NCI-H146 (cell line): ENCODE data around the gene CDC20B.
"Not testable (repeated sequence)": the region's sequence is repeated elsewhere in the genome, so short reads cannot be mapped to it uniquely, and the experiment has no call there.

Experiments
- DNase-seq: peaks from one replicate; lab custom pipeline; 2025; lab: John Stamatoyannopoulos, UW

Gene CDC20B

DNA sequence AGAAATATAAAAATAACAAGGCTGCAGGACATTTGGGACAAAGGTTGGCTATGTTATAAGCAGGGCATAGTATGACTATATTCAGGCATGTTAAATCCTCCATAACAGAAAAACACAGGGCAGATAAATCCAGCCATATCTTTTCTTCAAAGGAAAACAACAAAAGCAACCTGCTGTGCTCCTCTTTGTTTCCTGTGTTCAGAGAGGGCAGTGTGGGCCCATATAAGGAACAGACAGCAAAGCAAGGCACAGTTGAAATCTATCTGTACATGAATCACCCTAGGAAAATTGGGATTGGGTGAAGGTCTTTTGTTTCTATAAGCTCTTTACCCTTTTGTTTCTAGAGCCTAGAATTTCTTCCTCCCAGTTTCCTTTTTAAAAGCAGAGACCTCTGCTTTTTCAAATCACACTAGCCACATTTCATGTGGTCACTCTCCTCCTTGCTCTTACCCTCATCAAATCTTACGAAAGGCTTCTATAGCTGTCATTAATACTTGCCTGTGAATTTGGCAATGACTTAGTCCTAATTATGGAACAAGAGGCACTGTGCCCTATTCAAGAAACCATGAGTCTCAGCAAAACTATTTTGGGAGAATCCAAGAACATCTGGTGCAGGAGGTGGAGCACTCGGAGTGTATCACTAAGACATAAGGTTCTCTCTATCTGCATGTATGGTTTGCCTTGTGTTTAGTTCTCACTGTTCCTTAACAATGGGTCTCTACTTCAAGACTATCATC lies 68.8 kb downstream of the CDC20B start:
- DNase-seq, result no peak

DNA sequence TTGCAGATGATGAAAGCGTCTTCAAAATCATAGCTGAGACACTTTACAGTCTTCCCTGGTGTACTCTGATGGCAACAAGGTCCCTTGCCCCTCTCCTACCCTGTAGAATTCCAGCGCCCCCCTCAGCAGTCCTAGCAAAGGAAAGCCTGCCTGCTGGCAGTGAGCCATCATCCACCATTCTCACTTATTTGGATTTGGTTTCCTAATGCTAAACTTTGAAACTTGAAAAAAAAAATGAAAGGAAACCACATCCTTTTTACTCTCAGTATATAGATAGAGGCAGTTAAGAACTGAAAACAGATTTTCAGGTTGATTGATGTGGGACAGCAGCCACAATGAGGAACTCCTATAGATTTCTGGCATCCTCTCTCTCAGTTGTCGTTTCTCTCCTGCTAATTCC lies 70.6 kb downstream of the CDC20B start, which contains the start of gene GZMA:
Gene GZMA, plus strand, starts transcription at position 299 of the 400 bp plus-strand sequence. Its CDS starts 37 bp downstream, at position 336.
- no peak for DNase-seq

DNA sequence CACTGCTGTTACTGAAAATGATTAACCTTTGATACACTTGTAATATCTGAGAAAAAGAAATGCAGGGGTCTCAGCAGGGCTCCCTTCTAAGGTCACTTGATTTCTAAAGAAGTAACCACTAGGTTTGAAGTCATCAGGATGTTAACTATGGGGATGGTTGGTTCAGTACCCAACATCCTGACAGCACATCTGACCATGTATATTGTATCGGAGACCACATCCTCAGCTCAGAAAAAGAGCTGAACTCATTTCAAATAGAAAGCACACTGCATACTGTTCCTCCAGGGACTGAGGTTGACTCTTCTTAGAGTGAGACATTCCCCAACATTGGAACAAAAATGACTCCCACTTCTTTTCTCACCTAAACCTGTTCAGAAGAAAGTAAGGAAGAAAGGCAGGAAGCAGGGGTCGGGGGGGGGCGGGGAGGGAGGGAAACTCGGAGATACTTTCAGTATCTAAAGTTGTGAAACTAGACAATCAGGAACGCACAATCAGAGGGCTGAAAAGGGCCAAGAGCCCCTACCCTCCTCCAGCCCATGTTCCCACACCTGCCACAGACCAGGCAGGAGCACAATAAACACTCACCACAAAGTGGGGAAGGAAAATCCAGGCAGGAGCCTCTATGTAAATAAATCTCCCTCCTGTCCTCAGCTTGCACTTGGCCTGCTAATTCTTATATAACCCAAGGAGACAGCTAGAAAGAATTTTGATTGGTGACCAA lies 71.3 kb downstream of the CDC20B start:
- no peak for DNase-seq

DNA sequence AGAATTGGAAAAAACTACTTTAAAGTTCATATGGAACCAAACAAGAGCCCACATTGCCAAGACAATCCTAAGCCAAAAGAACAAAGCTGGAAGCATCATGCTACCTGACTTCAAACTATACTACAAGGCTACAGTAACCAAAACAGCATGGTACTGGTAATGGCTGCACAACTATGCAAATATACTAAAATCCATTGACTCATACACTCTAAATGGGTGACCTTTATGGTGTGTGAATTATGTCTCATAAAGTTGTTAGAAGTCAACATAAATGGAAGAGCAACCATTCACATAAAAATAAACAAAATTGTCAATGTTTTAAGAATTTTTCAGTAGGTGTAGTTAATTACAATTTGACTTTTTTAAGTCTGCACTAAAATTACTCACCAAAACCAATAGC lies 71.8 kb downstream of the CDC20B start:
- not testable (repeated sequence) for DNase-seq

DNA sequence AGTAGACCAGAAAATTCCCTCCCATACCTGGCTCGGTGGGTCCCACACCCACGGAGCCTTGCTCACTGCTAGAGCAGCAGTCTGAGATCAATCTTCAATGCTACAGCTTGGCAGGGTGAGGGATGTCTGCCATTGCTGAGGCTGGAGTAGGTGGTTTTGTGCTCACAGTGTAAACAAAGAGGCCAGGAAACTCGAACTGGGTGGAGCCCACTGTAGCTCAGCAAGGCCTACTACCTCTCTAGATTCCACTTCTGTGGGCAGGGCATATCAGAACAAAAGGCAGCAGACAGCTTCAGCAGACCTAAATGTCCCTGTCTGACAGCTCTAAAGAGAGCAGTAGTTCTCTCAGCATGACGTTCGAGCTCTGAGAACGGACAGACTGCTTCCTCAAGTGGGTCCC lies 76.1 kb downstream of the CDC20B start:
- no peak for DNase-seq

DNA sequence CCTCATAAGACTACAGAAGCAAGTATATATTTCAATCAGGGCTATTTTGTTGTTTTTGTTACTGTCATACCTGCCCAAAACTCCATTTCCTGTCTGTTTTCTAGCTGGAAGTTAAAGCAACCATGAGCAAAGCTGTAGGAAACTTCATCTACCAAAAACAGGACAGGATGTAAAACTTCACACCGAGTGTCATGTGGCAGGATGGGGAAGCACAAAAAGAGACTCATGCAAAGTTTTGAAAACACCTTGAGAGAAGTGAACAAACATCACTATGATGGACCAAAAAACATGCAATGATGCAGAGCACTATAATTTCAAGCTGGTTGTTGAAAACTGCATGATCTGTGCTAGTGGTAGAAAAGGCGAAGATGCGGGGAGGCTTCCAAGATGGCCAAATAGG lies 76.8 kb downstream of the CDC20B start:
- DNase-seq, result no peak

DNA sequence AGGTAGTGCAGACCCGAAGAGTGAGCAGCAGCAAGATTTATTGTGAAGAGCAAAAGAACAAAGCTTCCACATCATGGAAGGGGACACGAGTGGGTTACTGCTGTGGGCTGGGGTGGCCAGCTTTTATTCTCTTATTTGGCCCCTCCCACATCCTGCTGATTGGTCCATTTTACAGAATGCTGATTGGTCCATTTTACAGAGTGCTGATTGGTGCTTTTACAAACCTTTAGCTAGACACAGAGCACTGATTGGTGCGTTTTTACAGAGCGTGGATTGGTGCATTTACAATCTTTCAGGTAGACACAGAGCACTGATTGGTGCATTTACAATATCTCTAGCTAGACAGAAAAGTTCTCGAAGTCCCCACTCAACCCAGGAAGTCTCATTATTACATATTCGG lies 82.0 kb downstream of the CDC20B start:
- DNase-seq, result not testable (repeated sequence)

DNA sequence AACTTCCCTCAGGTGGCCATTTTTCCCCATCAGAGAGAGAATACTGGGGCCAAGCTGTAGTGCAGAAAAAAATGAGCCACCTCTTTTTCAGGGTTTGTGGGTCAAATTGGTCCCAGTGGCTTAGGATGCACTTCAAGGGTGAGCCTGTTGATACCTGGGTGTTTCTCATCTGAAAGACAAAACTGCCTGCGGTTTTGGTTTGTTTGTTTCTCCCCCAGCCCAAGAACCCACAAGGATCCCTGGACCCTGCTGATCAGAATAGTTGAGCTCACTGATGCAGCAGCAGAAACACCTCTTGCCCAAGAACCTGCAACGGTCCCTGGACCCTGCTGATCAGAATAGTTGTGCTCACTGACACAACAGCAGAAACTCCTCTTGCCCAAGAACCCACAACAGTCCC lies 83.7 kb downstream of the CDC20B start:
- DNase-seq, result not testable (repeated sequence)

DNA sequence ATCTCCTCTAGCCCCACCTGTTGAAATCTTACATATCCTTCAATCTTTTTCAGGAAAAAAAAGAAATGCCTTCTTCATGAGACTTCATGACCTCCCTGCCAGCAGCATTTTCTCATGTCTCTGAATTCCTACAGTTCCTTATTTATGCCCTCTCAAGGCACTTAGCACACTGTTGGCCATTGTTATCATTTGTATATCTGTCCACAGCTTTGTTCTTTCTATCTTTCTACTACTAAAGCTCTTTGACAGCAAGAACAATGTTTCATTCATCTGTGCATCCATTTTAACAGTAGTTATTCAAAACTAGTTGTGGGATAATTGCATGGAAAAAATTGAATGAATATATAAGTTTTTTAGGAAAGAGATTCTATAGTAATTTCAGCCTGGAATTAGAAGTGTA lies 91.4 kb downstream of the CDC20B start:
- DNase-seq, result no peak

DNA sequence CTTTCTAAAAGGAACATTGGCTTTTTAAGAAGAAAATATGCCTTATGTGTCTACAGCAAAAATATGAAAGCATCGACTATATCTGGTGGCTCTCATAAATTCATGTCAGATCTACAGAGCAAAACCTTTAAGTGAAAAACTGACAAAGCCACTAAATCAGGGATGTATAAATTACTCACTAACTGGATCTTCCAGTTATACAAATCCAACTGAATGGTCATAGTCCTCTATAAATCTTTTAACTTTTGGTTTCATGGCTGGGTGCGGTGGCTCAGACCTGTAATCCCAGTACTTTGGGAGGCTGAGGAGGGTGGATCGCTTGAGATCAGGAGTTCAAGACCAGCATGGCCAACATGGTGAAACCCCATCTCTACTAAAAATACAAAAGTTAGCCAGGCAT lies 99.8 kb downstream of the CDC20B start:
- DNase-seq, result no peak

DNA sequence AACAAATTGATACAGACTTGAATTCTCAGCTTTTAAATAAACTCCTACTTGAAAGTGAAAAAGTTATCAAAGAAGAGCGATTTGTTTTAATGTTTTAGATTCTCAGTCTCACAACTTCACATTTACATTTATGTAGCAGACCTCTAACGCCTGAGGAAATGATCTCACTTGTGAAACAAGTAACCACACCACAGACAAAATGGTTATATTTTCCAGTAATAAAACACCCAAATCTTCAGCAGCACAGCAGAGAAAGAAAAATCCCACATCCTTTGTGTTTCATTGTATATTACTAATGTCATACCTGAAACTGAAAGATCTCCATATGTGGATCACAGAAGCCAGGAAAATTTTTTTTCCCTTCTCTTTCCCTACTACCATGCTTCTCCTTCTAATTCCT lies 100.3 kb downstream of the CDC20B start:
- DNase-seq, result no peak

DNA sequence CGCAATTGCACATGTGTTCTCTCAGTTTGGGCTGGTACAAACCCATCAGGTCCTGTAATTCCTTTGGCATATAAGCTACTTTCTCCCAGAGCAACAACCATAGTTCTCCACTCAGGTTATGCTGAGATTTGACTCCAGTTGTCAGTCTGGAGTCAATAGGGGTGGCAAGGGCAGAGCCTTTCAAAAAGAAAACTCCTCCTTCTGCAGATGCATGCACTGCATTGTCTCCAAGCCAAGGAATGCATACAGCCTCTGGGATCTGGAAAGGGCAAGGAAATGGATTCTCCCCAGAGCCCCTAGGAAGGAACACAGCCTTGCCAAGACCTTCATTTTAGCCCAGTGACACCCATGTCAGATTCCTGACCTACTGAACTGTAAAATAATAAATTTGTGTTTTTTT lies 101.6 kb downstream of the CDC20B start:
- DNase-seq, result no peak

DNA sequence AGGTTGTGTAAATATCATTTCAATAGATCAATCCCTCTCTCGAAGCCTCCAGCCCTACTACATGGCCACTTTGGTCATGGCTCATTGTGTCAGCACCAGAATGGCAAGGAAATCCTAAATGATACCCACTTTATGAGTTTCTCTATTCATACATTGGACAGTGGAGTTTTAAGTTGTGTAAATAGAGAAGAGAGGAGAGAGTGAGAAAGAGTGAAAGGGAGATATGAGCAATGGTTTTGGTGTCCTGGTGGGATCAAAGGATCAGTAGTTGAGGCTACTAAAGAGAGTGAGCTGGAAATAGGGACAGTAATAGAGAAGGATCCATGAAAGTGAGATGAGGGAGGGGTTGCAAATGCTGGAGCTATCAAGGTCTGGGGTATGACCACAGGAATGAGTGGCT lies 102.0 kb downstream of the CDC20B start:
- no peak for DNase-seq

DNA sequence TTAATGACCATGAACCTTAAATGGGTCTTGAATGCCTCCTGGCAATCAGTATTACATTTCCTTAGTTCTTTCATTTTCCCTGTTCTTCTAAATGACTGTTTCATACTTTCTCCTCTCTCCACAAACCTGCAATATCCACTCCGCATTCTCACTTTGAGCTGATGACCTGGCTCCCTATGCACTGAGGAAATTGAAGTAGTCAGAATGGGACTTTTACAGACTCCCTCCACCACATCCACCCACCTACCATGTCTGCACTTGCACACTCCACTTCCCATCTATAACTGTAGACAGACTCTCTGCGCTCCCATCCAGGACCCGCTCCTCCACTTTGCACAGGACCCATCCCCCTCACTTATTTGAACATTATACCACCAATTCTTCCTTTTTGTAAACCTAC lies 106.7 kb downstream of the CDC20B start:
- DNase-seq, result no peak

DNA sequence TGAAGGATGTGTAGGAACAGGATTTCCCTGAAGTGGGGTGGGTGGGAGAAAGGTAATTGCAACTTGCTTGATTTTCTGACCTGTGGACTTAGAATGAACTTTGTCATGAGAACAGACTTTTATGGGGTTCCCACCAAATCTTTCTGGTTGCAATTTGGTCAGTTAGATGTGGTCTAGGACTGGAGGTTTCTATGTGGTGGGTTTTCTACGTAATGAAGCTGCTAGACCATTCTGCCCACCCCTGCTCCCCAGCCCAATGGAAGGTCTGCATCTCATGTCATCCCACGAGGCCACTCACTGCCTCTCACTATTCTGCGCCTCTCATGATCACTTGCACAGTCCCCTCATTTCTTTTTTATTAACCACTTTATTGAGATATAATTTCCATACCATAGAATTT lies 108.5 kb downstream of the CDC20B start:
- no peak for DNase-seq

DNA sequence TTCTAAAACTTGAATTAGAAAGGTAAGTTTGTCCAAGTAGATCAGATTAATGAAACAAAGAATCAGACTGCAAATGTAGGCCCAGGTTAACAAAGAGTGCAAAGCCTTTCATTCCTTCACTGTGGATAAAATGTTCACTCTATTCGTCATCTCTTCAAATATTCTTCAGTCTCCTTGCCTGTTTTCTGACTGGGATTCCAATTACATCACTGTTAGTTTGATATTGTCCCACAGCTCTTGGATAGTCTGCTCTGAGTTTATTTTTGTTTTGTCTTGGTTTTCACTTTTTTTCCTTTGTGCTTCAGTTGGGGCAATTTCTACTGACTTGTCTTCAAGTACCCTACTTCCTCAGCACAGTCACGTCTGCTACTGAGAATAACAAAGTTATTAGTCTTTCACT lies 109.1 kb downstream of the CDC20B start:
- DNase-seq, result no peak

DNA sequence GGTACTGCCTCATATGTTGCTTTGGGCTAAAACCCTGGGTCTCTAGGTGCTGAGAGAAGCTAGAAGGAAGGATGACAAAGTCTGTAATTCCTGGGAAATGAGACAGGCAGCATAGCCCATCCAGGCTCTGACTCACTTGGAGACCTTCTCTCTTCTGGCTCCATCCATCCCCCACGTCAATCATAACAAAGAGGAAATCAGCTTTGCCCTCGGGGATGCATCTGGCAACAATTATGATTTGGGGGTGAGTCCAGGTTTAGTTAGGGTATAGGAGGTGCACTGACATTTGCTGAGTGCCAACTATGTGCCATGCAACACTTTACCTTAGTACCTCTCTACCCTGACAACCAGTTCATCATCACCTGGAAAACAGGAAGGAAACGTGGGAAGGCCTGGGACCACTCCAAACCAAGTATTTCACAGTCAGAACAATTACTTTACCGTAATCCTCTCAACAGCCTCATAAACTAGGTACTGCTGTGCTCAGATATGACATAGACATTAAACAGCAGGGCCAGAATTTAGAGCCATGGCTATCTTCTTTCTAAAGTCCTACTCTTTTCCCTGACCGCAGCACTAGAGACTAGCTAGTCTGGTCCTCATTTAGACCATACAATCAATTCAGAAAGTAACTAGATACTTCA lies 109.6 kb downstream of the CDC20B start:
- DNase-seq, result no peak
